Activated T-helper 17 cell treated with anti-CD3 and anti-CD28 coated beads, Interleukin-2, amount 50 U/mL, for 72 hours (primary cell): Measurements from ENCODE around the gene INO80B. TPM values are rescaled to one million over a fixed set of nuclear protein-coding genes. Genes with fewer than 3 reads are reported as not detected.

Source experiments
- ATAC-seq: fragments of 150-1000 bp; cut with Tn5 transposase; replicated peaks from 2 replicates; pipeline ENCODE4 v1.10.0; 2021; ENCODE audit warnings: mild to moderate bottlenecking, moderate library complexity
- H3K27ac Mint-ChIP-seq: one replicate; pipeline ENCODE4 v1.8.0; 2022; ENCODE audit warnings: mixed read lengths
- H3K27me3 Mint-ChIP-seq: one replicate; pipeline ENCODE4 v1.8.0; 2022; ENCODE audit warnings: mixed read lengths
- H3K36me3 Mint-ChIP-seq: one replicate; pipeline ENCODE4 v1.8.0; 2022; ENCODE audit warnings: low read depth, mild to moderate bottlenecking, mixed read lengths
- H3K4me1 Mint-ChIP-seq: one replicate; pipeline ENCODE4 v1.8.0; 2022; ENCODE audit warnings: mixed read lengths
- H3K4me3 Mint-ChIP-seq: one replicate; pipeline ENCODE4 v1.8.0; 2022; ENCODE audit warnings: mild to moderate bottlenecking, mixed read lengths
- H3K9me3 Mint-ChIP-seq: one replicate; pipeline ENCODE4 v1.8.0; 2022; ENCODE audit warnings: mixed read lengths
- total RNA-seq, 2 donors: library from RNA; stranded (reverse); gene quantifications; one replicate each; pipeline ENCODE4 v1.2.3, GENCODE V29; 2022

The INO80B gene
- 10 to 100 TPM; 27.8 to 37.9 TPM for total RNA-seq

- H3K9me3 Mint-ChIP-seq: no peaks in the 10 kb centered on the region
- H3K27ac Mint-ChIP-seq: peak within 1 kb of the TSS; percentile 99
- H3K4me1 Mint-ChIP-seq: peaks cover 46% of the 10 kb centered on the region
- H3K36me3 Mint-ChIP-seq: peaks cover 41% of the 10 kb centered on the region
- H3K4me3 Mint-ChIP-seq: peak within 1 kb of the TSS; percentile 100
- H3K27me3 Mint-ChIP-seq: no peaks in the 10 kb centered on the region
- peak; percentile 65 for ATAC-seq
These were observed at the start of gene INO80B for GRCh38 chr2:74454654-74455511. INO80B (plus strand) TSS chr2:74455087; CDS start chr2:74455117, 30 bp downstream.

- peak; percentile 57 for ATAC-seq
- no peaks in the 10 kb centered on the region for H3K36me3 Mint-ChIP-seq
- H3K27me3 Mint-ChIP-seq: peaks cover 17% of the 10 kb centered on the region
- H3K27ac Mint-ChIP-seq: no peak overlapping the region
- H3K9me3 Mint-ChIP-seq: no peaks in the 10 kb centered on the region
- no peak overlapping the region for H3K4me3 Mint-ChIP-seq
- H3K4me1 Mint-ChIP-seq: no peaks in the 10 kb centered on the region
These were observed 48.9 kb upstream of the INO80B start for GRCh38 chr2:74406035-74406434.

GRCh38 chr2:74407682-74408081 is 47.2 kb upstream of the INO80B start:
- Mint-ChIP-seq H3K27me3 (peaks cover 17% of the 10 kb centered on the region), H3K36me3 (no peaks in the 10 kb centered on the region), H3K4me3 (no peak overlapping the region), H3K4me1 (no peaks in the 10 kb centered on the region), H3K9me3 (no peaks in the 10 kb centered on the region), H3K27ac (no peak overlapping the region)
- no peak for ATAC-seq

- Mint-ChIP-seq H3K27me3 (peaks cover 14% of the 10 kb centered on the region), H3K36me3 (no peaks in the 10 kb centered on the region), H3K27ac (peak overlapping the region; percentile 2), H3K4me3 (no peak overlapping the region), H3K4me1 (peaks cover 4% of the 10 kb centered on the region), H3K9me3 (no peaks in the 10 kb centered on the region)
- ATAC-seq: no peak
These were observed 41.7 kb upstream of the INO80B start for GRCh38 chr2:74413001-74413698.

- peaks cover 5% of the 10 kb centered on the region for H3K27me3 Mint-ChIP-seq
- H3K4me3 Mint-ChIP-seq: no peak overlapping the region
- no peak overlapping the region for H3K27ac Mint-ChIP-seq
- ATAC-seq: no peak
- H3K4me1 Mint-ChIP-seq: peaks cover 4% of the 10 kb centered on the region
- no peaks in the 10 kb centered on the region for H3K36me3 Mint-ChIP-seq
- H3K9me3 Mint-ChIP-seq: no peaks in the 10 kb centered on the region
These were observed 40.4 kb upstream of the INO80B start for GRCh38 chr2:74414441-74414840.

GRCh38 chr2:74414881-74415761 is 39.8 kb upstream of the INO80B start:
- no peak overlapping the region for H3K27ac Mint-ChIP-seq
- H3K36me3 Mint-ChIP-seq: no peaks in the 10 kb centered on the region
- H3K27me3 Mint-ChIP-seq: peaks cover 3% of the 10 kb centered on the region
- H3K4me3 Mint-ChIP-seq: peak overlapping the region; percentile 56
- no peaks in the 10 kb centered on the region for H3K9me3 Mint-ChIP-seq
- H3K4me1 Mint-ChIP-seq: peaks cover 5% of the 10 kb centered on the region
- ATAC-seq: peak; percentile 60

- H3K9me3 Mint-ChIP-seq: no peaks in the 10 kb centered on the region
- peaks cover 2% of the 10 kb centered on the region for H3K27me3 Mint-ChIP-seq
- ATAC-seq: peak; percentile 9
- no peak overlapping the region for H3K27ac Mint-ChIP-seq
- peak overlapping the region; percentile 56 for H3K4me3 Mint-ChIP-seq
- no peaks in the 10 kb centered on the region for H3K36me3 Mint-ChIP-seq
- peaks cover 11% of the 10 kb centered on the region for H3K4me1 Mint-ChIP-seq
These were observed 39.0 kb upstream of the INO80B start for GRCh38 chr2:74415762-74416395.

- peaks cover 16% of the 10 kb centered on the region for H3K4me1 Mint-ChIP-seq
- no peaks in the 10 kb centered on the region for H3K27me3 Mint-ChIP-seq
- no peak for ATAC-seq
- H3K9me3 Mint-ChIP-seq: no peaks in the 10 kb centered on the region
- H3K27ac Mint-ChIP-seq: no peak overlapping the region
- no peak overlapping the region for H3K4me3 Mint-ChIP-seq
- H3K36me3 Mint-ChIP-seq: peaks cover 3% of the 10 kb centered on the region
These were observed 38.1 kb upstream of the INO80B start for GRCh38 chr2:74416778-74417177.

- no peaks in the 10 kb centered on the region for H3K9me3 Mint-ChIP-seq
- no peaks in the 10 kb centered on the region for H3K27me3 Mint-ChIP-seq
- H3K4me3 Mint-ChIP-seq: no peak overlapping the region
- no peak for ATAC-seq
- H3K27ac Mint-ChIP-seq: no peak overlapping the region
- peaks cover 16% of the 10 kb centered on the region for H3K4me1 Mint-ChIP-seq
- H3K36me3 Mint-ChIP-seq: peaks cover 7% of the 10 kb centered on the region
These were observed 37.7 kb upstream of the INO80B start for GRCh38 chr2:74417197-74417596.

- H3K9me3 Mint-ChIP-seq: no peaks in the 10 kb centered on the region
- H3K4me3 Mint-ChIP-seq: no peak overlapping the region
- H3K27me3 Mint-ChIP-seq: no peaks in the 10 kb centered on the region
- peaks cover 12% of the 10 kb centered on the region for H3K36me3 Mint-ChIP-seq
- ATAC-seq: no peak
- H3K4me1 Mint-ChIP-seq: peaks cover 18% of the 10 kb centered on the region
- no peak overlapping the region for H3K27ac Mint-ChIP-seq
These were observed 37.1 kb upstream of the INO80B start for GRCh38 chr2:74417763-74418162.

GRCh38 chr2:74418312-74418711 is 36.6 kb upstream of the INO80B start:
- no peaks in the 10 kb centered on the region for H3K9me3 Mint-ChIP-seq
- ATAC-seq: no peak
- H3K4me3 Mint-ChIP-seq: no peak overlapping the region
- H3K27ac Mint-ChIP-seq: no peak overlapping the region
- peaks cover 18% of the 10 kb centered on the region for H3K36me3 Mint-ChIP-seq
- H3K27me3 Mint-ChIP-seq: no peaks in the 10 kb centered on the region
- H3K4me1 Mint-ChIP-seq: peaks cover 22% of the 10 kb centered on the region

GRCh38 chr2:74419345-74419744 is 35.5 kb upstream of the INO80B start:
- Mint-ChIP-seq H3K27me3 (no peaks in the 10 kb centered on the region), H3K4me3 (no peak overlapping the region), H3K9me3 (no peaks in the 10 kb centered on the region), H3K4me1 (peaks cover 22% of the 10 kb centered on the region), H3K36me3 (peaks cover 28% of the 10 kb centered on the region), H3K27ac (no peak overlapping the region)
- ATAC-seq: no peak

GRCh38 chr2:74420006-74420405 is 34.9 kb upstream of the INO80B start:
- Mint-ChIP-seq H3K27ac (peak overlapping the region; percentile 98), H3K36me3 (peaks cover 35% of the 10 kb centered on the region), H3K4me3 (peak overlapping the region; percentile 97), H3K9me3 (no peaks in the 10 kb centered on the region), H3K4me1 (peaks cover 22% of the 10 kb centered on the region), H3K27me3 (no peaks in the 10 kb centered on the region)
- no peak for ATAC-seq
